Activated gamma-delta T cell treated with anti-CD3 and anti-CD28 coated beads, Interleukin-2, amount 50 U/mL, for 16 hours (primary cell): Measurements from ENCODE around the gene ENO1.
A peak's percentile ranks its signal among the peaks of the same experiment; 100 is the strongest.
"Not testable (repeated sequence)": the region's sequence is repeated elsewhere in the genome, so short reads cannot be mapped to it uniquely, and the experiment has no call there.

Experiments
- DNase-seq: peaks from one replicate; pipeline ENCODE4 v3.0.0-alpha.2; 2020; ENCODE audit warnings: low read depth

The ENO1 gene

DNA sequence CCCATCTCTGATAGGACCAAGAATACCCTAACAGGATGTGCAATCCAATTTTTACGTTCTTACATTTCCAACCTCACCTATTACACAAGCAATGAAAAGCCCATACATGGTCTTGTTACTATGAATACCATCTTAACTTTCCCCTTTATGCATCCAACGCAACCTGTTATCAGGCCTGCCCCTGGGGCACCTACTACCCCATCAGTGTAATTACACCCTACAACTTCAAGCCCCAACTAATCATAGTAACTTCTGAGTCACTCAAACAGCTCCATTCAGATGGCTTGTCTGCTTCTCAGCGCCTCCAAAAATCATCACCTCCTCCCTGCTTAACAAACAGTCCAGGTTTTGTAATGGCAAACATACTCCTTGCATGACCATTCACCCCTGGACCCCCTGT is 18.3 kb upstream of the ENO1 start:
- not testable (repeated sequence) for DNase-seq

DNA sequence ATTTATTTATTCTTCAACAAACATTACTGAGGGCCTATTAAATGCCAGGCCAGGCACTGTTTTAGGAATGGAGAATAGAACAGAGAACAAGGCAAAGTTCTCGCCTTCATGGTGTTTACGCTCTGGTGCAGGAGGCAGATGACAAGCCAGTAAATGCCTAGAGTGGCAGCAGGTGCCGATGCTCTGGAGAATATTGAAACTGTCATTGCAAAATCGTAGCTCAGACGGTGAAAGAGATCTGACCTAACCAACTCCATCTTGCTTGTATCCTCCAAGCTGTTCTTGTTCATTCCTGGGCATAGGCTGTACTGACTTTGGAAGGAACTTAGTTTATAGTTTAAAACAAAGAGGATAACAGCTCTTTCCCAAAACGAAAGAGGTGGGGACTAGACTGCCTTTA is 13.5 kb upstream of the ENO1 start:
- no peak for DNase-seq

GRCh38 chr1:8891401-8891800 is 12.9 kb upstream of the ENO1 start:
- no peak for DNase-seq

DNA sequence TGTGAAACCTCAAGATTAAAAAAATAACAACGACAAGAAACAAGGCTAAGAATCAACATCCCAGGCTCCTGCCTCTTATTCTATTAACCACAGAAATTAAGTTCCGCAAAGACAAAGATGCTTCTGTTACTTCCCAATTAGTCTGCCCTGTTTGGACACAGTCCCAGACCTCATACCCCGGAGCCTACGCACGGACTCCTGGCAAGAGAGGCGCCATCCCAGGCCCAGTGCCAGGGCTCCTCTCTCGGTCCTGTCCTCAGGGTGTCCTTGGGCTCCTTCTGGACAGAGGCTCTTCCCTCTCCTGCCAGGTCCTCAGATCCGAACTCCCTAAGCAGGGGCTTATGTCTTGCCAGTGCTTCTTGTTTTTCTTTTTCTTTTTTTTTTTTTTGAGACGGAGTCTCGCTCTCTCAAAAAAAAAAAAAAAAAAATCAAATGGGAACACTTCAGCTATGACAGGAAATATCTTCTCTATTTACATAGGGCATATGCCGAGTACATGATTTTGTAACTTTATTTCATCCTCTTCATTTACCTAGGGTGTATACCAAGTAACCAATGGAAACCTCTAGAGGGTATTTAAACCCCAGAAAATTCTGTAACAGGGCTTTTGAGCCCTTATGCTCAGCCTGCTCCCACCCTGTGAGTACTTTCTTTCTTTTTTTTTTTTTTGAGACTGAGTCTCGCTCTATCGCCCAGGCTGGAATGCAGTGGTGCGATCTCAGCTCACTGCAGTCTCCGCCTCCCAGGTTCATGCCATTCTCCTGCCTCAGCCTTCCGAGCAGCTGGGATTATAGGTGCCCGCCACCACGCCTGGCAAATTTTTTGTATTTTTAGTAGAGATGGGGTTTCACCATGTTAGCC is 11.7 kb upstream of the ENO1 start:
- no peak for DNase-seq

DNA sequence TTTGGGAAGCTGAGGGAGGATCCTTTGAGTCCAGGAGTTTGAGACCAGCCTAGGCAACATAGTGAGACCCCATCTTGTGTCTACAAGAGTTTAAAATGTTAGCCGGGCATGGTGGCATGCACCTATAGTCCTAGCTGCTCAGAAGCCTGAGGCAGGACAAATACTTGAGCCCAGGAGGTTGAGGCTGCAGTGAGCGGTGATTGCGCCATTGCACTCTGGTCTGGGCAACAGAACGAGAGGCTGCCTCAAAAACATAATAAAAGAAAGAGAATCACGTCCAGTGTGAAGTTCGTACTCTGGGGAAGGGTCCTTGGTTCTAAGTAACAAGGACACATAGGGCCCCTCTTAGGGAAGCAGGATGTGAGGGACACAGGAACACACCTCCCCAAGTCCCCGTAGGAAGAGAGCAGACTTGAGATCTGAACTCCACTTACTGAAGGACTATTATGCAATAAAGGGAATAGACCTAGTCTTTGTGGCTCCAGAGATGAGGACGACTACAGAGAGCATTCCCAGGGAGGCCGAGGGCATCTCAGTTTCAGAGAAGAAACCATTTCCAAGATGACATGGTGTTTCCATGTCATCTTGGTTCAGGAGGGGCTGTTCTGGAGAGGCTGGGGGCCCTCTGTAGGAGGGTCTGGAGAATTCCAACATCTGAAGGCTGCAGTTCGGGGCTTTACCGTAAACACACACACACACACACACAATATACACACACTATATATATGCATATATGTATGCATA is 10.8 kb upstream of the ENO1 start:
- DNase-seq: no peak

- DNase-seq: no peak
Measured at GRCh38 chr1:8886589-8886988, 8.1 kb upstream of the ENO1 start.

GRCh38 chr1:8886031-8886524 is 7.6 kb upstream of the ENO1 start:
- not testable (repeated sequence) for DNase-seq

DNA sequence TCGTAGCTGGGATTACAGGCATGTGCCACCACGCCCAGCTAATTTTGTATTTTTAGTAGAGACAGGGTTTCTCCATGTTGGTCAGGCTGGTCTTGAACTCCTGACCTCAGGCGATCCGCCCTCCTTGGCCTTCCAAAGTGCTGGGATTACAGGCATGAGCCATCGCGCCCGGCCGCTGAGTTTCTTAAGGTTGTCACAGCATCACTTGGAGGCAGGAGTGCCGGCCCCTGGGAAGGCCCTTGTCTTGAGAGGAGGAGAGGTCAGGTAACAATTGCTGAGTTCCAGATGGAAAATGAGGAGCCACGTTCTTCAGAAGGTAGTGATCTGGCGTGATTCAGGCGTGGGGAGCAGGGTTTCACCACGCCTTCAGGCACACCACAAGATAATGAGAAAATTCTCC is 5.6 kb upstream of the ENO1 start:
- DNase-seq: not testable (repeated sequence)

- DNase-seq: no peak
Measured at GRCh38 chr1:8883491-8883890, 5.0 kb upstream of the ENO1 start.

GRCh38 chr1:8879922-8880676 is 1.6 kb upstream of the ENO1 start:
- DNase-seq: peak; percentile 28

DNA sequence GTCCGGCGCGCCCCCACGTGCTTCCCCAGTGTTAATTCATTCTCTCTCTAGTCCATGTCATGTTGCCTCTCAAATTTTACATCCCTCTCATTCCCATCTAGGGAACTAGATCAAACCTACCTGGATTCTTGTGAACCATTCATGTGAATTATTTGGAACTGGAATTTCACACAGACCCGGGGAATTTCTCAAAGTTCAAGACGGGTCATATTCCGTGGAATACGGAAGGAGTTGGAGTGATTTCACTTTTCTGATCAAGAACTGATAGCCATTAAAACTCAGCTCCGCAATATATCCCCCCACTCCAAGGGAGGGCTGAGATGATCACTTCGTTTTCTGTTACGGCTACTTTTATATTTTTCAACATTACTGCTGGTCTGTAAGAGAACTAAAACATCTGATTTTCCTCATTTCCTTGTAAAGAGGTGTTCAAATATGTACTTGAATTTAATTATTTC is 1.0 kb upstream of the ENO1 start:
- no peak for DNase-seq

DNA sequence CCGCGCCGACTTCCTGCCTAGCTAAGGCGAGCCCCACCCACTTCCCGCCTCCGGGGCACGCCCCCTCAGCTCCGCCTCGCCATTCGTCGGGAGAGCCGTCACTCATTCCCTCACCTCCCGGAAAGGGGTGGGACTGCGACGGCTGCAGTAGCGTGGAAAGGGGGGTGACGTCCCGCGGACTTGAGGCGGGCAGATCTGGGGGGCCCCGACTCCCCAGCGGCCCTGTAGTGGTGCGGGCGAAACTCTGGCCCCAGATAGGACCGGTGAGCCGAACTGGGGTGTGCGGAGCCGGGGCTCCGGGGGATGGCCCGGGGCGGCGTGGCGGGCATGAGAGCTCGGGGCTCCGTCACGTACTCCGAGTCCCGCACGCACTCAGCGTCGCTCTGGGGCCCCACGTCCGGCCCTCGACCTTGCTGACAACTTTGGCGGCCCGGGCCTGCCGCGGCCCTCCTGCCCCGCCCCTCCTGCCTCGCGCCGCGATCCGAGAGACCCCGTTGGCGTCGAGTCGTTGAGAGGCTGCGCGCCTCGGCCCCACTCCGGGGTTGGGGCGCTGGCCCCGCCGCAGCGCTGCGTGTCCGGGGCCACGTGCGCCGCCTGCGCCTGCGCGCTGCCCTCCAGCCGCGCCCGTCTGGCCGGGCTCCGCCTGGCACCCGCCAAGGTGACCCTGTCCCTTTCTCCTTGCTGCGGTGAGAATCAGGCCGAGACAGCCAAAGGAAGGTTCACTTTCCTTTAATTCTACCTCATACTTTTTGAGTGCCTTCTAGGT is 395 bp upstream of the ENO1 start:
- DNase-seq: peak; percentile 98

GRCh38 chr1:8876087-8876486 is 2.4 kb downstream of the ENO1 start:
- no peak for DNase-seq

DNA sequence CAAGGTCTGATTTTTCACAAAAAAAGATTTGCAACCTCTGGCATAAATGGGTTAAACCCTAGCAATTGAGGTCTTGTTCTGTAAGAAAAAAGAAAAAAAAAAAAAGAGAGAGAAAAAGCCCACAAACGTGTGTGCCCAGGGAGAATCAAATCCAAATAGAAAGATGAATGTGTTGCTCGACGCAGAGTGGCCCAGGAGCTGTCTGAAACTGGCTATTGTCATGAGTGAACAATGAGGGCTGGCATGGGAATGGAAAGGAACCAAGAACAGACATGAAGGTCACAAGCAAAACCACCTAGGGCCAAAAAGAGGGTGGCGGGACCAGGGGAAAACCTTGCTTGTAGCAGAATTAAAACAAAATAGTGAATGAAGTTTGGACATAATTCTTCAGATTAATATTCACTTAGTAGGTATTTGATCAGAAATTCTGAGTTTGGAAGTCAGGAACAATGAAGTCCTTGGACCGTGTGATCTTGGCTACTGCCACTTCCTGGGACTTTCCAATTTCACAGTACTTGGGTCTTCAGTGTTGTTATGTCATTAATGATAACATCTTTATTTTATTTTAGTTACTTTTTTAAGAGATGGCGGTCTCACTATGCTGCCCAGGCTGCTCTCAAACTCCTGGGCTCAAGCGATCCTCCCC is 3.1 kb downstream of the ENO1 start:
- DNase-seq: no peak

GRCh38 chr1:8874230-8875201 is 4.0 kb downstream of the ENO1 start:
- no peak for DNase-seq

- peak; percentile 63 for DNase-seq
Measured at GRCh38 chr1:8873506-8874229, 4.8 kb downstream of the ENO1 start.

GRCh38 chr1:8873001-8873400 is 5.5 kb downstream of the ENO1 start:
- DNase-seq: no peak

DNA sequence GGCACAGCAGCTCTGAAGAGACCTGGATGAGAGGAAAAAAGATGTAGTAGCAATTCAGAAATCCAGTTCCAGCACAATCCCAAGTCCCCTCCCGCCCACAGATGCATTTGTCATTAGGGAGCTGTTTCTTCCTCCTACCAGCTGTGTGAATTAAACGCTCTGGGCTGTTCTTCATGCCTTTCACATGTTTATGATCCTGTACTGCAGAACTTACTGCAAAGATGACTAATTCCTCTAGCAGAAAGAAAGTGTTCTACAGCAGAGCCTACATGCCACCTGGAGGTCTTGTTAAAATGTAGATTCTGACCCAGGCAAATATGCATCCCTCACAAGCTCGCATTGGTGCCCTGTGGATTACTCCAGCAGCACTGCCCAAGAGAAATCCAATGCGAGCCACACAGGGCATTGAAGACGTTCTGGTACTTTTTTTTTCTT is 6.5 kb downstream of the ENO1 start:
- no peak for DNase-seq

DNA sequence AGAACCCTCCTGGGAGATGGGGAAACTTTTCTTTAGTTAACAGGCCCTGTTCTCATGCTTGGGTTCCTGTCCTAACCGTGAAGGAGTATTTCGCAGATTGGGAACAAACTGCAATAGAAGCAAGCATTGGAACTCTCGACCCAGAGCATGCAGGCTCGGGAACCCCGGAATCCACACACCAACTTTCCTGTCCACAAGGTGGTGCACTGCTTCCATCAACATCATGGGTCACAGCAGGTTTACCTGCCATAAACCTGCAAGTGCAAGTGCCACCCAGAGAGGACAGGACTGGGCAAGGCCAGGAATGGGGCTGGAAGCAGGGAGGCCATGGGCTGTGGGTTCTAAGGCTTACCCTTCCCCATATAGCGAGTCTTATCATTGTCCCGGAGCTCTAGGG is 6.9 kb downstream of the ENO1 start:
- DNase-seq: no peak
